Loucy (cell line): ENCODE data around the gene PLEKHA7.
"Not testable (repeated sequence)": the region's sequence is repeated elsewhere in the genome, so short reads cannot be mapped to it uniquely, and the experiment has no call there.

ENCODE experiments used
- H2AFZ ChIP-seq: fragments of 200-600 bp; sonication (generic); 2 replicates; pipeline ENCODE4 v1.6.0; 2016; ENCODE audit warnings: antibody characterized with exemption, mild to moderate bottlenecking, low read length, moderate library complexity
- H3F3A ChIP-seq: fragments of 200-600 bp; 2 replicates; pipeline ENCODE4 v1.6.0; 2016; ENCODE audit warnings: antibody characterized with exemption, low read depth, mild to moderate bottlenecking
- H3K27me3 ChIP-seq: fragments of 200-600 bp; sonication (generic); 2 replicates; pipeline ENCODE4 v1.6.1; 2014; ENCODE audit warnings: low read length, mild to moderate bottlenecking; ENCODE audit not compliant: insufficient read depth, poor library complexity, severe bottlenecking
- H3K36me3 ChIP-seq: fragments of 200-600 bp; sonication (generic); 2 replicates; pipeline ENCODE4 v1.6.1; 2016; ENCODE audit warnings: low read length; ENCODE audit not compliant: insufficient read depth
- H3K4me1 ChIP-seq: fragments of 200-600 bp; sonication (generic); 2 replicates; pipeline ENCODE4 v1.5.1; 2014; ENCODE audit warnings: low read length, mild to moderate bottlenecking; ENCODE audit not compliant: insufficient read depth, poor library complexity, severe bottlenecking
- H3K4me2 ChIP-seq: fragments of 200-600 bp; sonication (generic); 2 replicates; pipeline ENCODE4 v1.6.0; 2014; ENCODE audit warnings: antibody characterized with exemption, low read length, low read depth, mild to moderate bottlenecking; ENCODE audit not compliant: poor library complexity, severe bottlenecking
- H3K4me3 ChIP-seq: fragments of 200-600 bp; sonication (generic); 2 replicates; pipeline ENCODE4 v1.5.1; 2014; ENCODE audit warnings: low read length, mild to moderate bottlenecking, mixed read lengths; ENCODE audit not compliant: poor library complexity, severe bottlenecking
- H3K79me2 ChIP-seq: fragments of 200-600 bp; sonication (generic); 2 replicates; pipeline ENCODE4 v1.6.1; 2014; ENCODE audit warnings: low read length; ENCODE audit not compliant: insufficient read depth
- H3K9ac ChIP-seq: fragments of 200-600 bp; sonication (generic); 2 replicates; pipeline ENCODE4 v1.6.0; 2014; ENCODE audit warnings: mild to moderate bottlenecking, low read depth, low read length, moderate library complexity; ENCODE audit not compliant: poor library complexity, severe bottlenecking
- H3K9me2 ChIP-seq: fragments of 200-600 bp; sonication (generic); replicated peaks from 2 replicates; pipeline ENCODE4 v1.6.1; 2016; ENCODE audit warnings: low read depth, low read length, mixed read lengths
- H3K9me3 ChIP-seq: fragments of 200-600 bp; sonication (generic); 2 replicates; pipeline ENCODE4 v1.6.1; 2014; ENCODE audit warnings: mild to moderate bottlenecking, antibody characterized with exemption, low read length, low read depth; ENCODE audit not compliant: insufficient read depth
- H4K20me1 ChIP-seq: fragments of 200-600 bp; sonication (generic); 2 replicates; pipeline ENCODE4 v1.6.0; 2014; ENCODE audit warnings: antibody characterized with exemption, low read length, mild to moderate bottlenecking; ENCODE audit not compliant: insufficient read depth, poor library complexity, severe bottlenecking
- CTCF ChIP-seq: fragments of 200-600 bp; sonication (generic); conservative IDR thresholded peaks from 2 replicates; pipeline ENCODE4 v1.5.1; 2014; ENCODE audit warnings: mild to moderate bottlenecking, antibody characterized with exemption, low read length
- EZH2phosphoT487 ChIP-seq: fragments of 200-600 bp; IDR thresholded peaks from 2 replicates; pipeline ENCODE4 v1.6.1; 2018; ENCODE audit warnings: antibody characterized with exemption, mild to moderate bottlenecking, moderate library complexity, borderline replicate concordance

The PLEKHA7 gene

DNA sequence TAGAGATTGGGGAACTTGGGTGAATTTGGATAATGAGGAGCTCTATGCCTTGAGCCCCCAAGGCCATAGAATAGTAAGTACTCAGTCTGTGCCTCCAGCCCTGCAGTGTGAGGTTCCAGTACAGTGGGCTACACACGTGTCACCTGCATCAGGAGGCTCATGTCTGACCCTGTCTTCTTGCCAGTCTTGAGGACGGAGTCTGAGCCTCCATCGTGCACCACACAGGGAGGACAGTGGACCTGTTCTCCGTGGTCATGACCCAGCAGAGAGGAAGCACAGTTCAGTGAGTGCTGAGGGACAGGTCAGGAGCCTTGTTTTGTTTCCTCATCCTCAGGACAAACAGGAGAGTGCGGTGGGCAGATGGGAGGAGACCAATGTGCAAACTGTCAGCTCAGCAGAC is 32.5 kb upstream of the PLEKHA7 start:
- Histone ChIP-seq H3K9ac (no peak overlapping the region), H3K9me3 (no peaks in the 10 kb centered on the region), H4K20me1 (no peaks in the 10 kb centered on the region), H3K4me3 (no peak overlapping the region), H3K9me2 (no peaks in the 10 kb centered on the region), H3K36me3 (no peaks in the 10 kb centered on the region), H3K79me2 (no peaks in the 10 kb centered on the region), H3K4me1 (no peaks in the 10 kb centered on the region), H2AFZ (no peak overlapping the region), H3K4me2 (no peak overlapping the region), H3K27me3 (no peaks in the 10 kb centered on the region), H3F3A (no peaks in the 10 kb centered on the region)
- TF ChIP-seq CTCF (no peak), EZH2phosphoT487 (no peak)

- Histone ChIP-seq H3K9ac (no peak overlapping the region), H2AFZ (no peak overlapping the region)
These were observed 22.7 kb upstream of the PLEKHA7 start for GRCh38 chr11:17036666-17037658.

GRCh38 chr11:17034027-17034426 is 19.8 kb upstream of the PLEKHA7 start:
- not testable (repeated sequence) for H3K4me2 ChIP-seq, H3F3A ChIP-seq, H3K36me3 ChIP-seq, H3K9me2 ChIP-seq, H3K27me3 ChIP-seq, H3K79me2 ChIP-seq, H3K9ac ChIP-seq, H3K9me3 ChIP-seq, H3K4me3 ChIP-seq, H2AFZ ChIP-seq, H3K4me1 ChIP-seq, H4K20me1 ChIP-seq

More at GRCh38 chr11:17036666-17037658, 22.7 kb upstream of the PLEKHA7 start:
- Histone ChIP-seq H3K4me3 (no peak overlapping the region), H4K20me1 (no peaks in the 10 kb centered on the region), H3K27me3 (no peaks in the 10 kb centered on the region), H3K36me3 (no peaks in the 10 kb centered on the region), H3F3A (no peaks in the 10 kb centered on the region), H3K9me3 (no peaks in the 10 kb centered on the region), H3K4me1 (no peaks in the 10 kb centered on the region), H3K79me2 (no peaks in the 10 kb centered on the region), H3K9me2 (no peaks in the 10 kb centered on the region), H3K4me2 (no peak overlapping the region)
- TF ChIP-seq EZH2phosphoT487 (no peak), CTCF (peak; percentile 50)
